Epithelial cell of proximal tubule (primary cell): ENCODE data around the gene SLC22A1. TPM values are rescaled to one million over a fixed set of nuclear protein-coding genes. Genes with fewer than 3 reads are reported as not detected.

ENCODE experiments used
- DNase-seq: peaks from one replicate; pipeline ENCODE4 v3.0.0-alpha.2; 2011; ENCODE audit warnings: low read depth
- H3K4me3 ChIP-seq: 2 replicates; pipeline ENCODE4 v1.5.1; 2011; ENCODE audit warnings: low read depth, mild to moderate bottlenecking, low read length
- total RNA-seq: library from RNA; depleted of rRNA; stranded (reverse); fragments of >200 nt; gene quantifications from 2 replicates; pipeline ENCODE4 v1.2.3, GENCODE V29; 2015
- TF ChIP-seq, protein P1 (sequence below): conservative IDR thresholded peaks from 2 replicates; pipeline ENCODE4 v1.5.1; 2012; ENCODE audit warnings: low read depth, mild to moderate bottlenecking, low read length

SLC22A1 gene
- total RNA-seq, 1 donor from 2014 or later, result 0.12 TPM

- TF ChIP-seq, protein P1, sequence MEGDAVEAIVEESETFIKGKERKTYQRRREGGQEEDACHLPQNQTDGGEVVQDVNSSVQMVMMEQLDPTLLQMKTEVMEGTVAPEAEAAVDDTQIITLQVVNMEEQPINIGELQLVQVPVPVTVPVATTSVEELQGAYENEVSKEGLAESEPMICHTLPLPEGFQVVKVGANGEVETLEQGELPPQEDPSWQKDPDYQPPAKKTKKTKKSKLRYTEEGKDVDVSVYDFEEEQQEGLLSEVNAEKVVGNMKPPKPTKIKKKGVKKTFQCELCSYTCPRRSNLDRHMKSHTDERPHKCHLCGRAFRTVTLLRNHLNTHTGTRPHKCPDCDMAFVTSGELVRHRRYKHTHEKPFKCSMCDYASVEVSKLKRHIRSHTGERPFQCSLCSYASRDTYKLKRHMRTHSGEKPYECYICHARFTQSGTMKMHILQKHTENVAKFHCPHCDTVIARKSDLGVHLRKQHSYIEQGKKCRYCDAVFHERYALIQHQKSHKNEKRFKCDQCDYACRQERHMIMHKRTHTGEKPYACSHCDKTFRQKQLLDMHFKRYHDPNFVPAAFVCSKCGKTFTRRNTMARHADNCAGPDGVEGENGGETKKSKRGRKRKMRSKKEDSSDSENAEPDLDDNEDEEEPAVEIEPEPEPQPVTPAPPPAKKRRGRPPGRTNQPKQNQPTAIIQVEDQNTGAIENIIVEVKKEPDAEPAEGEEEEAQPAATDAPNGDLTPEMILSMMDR, result no peak
- no peak overlapping the region for H3K4me3 ChIP-seq
- DNase-seq, result no peak
Observed at GRCh38 chr6:160154471-160154870, 32.9 kb downstream of the SLC22A1 start.

DNA sequence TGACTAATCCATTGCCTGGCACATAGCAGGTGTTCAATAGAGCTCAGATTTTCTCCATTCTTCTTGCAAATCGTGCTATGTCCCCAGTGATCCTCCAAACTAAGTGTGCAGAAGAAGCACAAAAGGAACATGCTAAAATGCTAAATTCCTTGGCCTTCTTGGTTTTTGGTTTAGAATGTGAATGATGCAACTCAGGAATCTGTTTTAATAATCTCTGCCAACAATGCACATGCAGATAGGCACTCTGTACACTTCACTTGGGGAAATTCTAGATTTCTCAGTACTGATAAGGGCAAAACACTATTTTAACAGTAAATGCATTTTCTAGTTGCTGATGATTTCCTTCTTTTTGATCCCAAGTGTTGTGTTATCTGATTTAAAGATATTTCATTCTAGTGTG is 35.2 kb downstream of the SLC22A1 start:
- DNase-seq, result no peak
- no peak overlapping the region for H3K4me3 ChIP-seq
- TF ChIP-seq, protein P1, result no peak

GRCh38 chr6:160160450-160160849 is 38.8 kb downstream of the SLC22A1 start:
- TF ChIP-seq, protein P1, result no peak
- DNase-seq, result no peak
- H3K4me3 ChIP-seq, result no peak overlapping the region

DNA sequence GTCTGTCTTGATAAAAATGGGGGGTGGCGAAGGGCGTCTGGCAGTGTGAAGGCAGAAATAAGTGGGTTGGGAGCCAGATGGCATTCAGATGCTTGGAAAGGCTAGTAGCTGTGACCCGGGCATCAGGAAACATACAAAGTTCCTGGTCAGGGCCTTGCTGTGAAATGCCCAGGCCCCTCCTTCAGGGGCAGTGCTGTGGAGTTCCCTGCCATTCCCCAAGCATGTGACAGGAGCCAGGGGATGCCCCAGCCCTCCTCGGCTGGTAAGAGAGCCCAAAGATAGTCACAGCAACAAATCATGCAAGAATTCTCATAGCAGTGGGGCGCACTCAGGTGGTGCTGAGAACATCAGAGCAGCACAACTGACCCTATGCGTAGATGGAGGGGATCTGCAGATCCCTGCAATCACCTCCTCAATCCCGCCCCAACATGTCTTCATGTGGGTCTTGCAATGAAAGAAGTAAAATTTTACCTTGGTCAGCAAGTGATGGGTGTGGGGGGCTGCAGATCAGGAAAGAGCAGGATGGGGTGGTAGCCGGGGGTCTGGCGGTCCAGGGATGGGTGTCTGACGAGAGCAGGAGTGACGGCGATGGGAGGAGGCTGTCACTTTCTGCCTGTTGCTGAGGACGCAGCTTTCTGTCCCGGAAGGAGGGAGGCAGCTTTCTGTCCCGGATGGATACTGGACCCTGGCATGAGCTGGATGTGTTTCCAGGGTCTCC is 39.5 kb downstream of the SLC22A1 start:
- DNase-seq, result no peak
- H3K4me3 ChIP-seq, result no peak overlapping the region
- TF ChIP-seq, protein P1, result no peak

DNA sequence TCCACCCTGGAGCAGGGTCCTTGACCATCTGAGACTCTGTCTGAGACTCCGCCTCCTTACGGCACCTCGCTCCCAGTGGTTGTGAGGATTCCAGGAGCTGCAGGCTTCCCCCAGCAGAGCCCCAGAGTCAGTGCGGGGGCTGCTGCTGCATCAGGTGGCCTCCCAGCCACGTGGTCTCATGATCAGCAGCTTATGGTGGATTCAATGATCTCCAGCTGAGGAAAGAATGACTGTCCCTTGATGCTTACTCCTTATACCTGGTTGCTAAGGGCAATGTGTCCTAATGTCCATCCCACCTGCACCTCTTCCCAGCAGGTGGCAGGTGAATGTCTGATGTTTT is 40.0 kb downstream of the SLC22A1 start:
- no peak for DNase-seq
- H3K4me3 ChIP-seq, result no peak overlapping the region
- TF ChIP-seq, protein P1, result no peak

GRCh38 chr6:160162030-160162566 is 40.5 kb downstream of the SLC22A1 start:
- no peak for DNase-seq
- TF ChIP-seq, protein P1, result no peak
- no peak overlapping the region for H3K4me3 ChIP-seq

DNA sequence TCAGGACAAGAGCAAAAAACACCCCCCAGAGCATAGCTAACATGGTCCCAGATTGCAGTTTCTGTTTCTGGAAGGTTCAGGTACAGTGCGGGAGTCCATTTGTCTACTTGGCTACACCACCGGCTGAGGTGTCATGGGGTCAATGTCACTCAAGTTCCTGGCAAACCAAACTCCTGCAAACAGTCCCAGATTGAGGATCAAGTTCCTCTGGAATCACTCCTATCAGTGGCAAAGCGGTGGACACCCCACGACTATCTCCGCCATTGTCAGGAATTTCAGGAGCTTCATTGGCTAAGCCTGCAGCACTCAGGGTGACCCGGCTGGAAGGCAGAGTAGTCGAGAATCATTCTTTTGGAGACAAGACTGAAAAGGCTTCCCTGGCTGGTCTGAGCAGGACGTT is 41.8 kb downstream of the SLC22A1 start:
- TF ChIP-seq, protein P1, result no peak
- no peak for DNase-seq
- H3K4me3 ChIP-seq, result no peak overlapping the region
